ENCODE results near the gene PRKCE. TPM values are rescaled to one million over a fixed set of nuclear protein-coding genes. Genes with fewer than 3 reads are reported as not detected.

PRKCE gene
- total RNA-seq, 1 experiment from 2014 or later = 14.0 TPM

GRCh38 chr2:45683292-45683691 is 31.8 kb downstream of the PRKCE start:
- CTCF ChIA-PET = no interaction called here
- intact Hi-C loops (cut with micrococcal nuclease; ENCODE audit: unreplicated experiment) = no loop called here

GRCh38 chr2:45684756-45685155 is 33.3 kb downstream of the PRKCE start:
- DNase-seq (ENCODE audit: low read depth, low spot score) (no peak), ATAC-seq (no peak)
- CTCF ChIA-PET = no interaction called here
- POLR2A ChIA-PET = no interaction called here
- Histone ChIP-seq H3K9me3 (ENCODE audit: control insufficient read depth, insufficient read depth, low read depth, low read length) (no peaks in the 10 kb centered on the region; the same call in 1 of the 2 replicates), H3K27me3 (ENCODE audit: control insufficient read depth, insufficient read depth, low read length) (no peaks in the 10 kb centered on the region), H3K4me3 (ENCODE audit: low read depth in 2 of 2, low read length in 2 of 2) (no peak overlapping the region), H3K27ac (ENCODE audit: low read length) (no peak overlapping the region; the same call in 1 of the 2 replicates), H3K36me3 (ENCODE audit: control insufficient read depth, insufficient read depth, low read length) (no peaks in the 10 kb centered on the region), H3K4me1 (ENCODE audit: control insufficient read depth, insufficient read depth, low read length) (peaks cover 6% of the 10 kb centered on the region)
- intact Hi-C loops (cut with micrococcal nuclease; ENCODE audit: unreplicated experiment) (no loop called here), in situ Hi-C loops (cut with HindIII; ENCODE audit: low pct_unique_long_range_greater_than_20kb, low sequenced_read_pairs) (no loop called here)
- BruUV-seq (replicated peaks) = no TSS peak
- TF ChIP-seq, protein P1, sequence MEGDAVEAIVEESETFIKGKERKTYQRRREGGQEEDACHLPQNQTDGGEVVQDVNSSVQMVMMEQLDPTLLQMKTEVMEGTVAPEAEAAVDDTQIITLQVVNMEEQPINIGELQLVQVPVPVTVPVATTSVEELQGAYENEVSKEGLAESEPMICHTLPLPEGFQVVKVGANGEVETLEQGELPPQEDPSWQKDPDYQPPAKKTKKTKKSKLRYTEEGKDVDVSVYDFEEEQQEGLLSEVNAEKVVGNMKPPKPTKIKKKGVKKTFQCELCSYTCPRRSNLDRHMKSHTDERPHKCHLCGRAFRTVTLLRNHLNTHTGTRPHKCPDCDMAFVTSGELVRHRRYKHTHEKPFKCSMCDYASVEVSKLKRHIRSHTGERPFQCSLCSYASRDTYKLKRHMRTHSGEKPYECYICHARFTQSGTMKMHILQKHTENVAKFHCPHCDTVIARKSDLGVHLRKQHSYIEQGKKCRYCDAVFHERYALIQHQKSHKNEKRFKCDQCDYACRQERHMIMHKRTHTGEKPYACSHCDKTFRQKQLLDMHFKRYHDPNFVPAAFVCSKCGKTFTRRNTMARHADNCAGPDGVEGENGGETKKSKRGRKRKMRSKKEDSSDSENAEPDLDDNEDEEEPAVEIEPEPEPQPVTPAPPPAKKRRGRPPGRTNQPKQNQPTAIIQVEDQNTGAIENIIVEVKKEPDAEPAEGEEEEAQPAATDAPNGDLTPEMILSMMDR (IDR thresholded peaks at IDR 0.05) = no peak
- TF ChIP-seq REST (IDR thresholded peaks at IDR 0.05; ENCODE audit: insufficient read depth in 1 of 2, low read depth in 2 of 2, low read length in 1 of 2) (no peak), TCF7L2 (IDR thresholded peaks at IDR 0.05; ENCODE audit: low read depth, low read length) (no peak), POLR2AphosphoS5 (IDR thresholded peaks at IDR 0.05; ENCODE audit: low read depth, low read length) (no peak), SIN3A (IDR thresholded peaks at IDR 0.05; ENCODE audit: borderline replicate concordance, insufficient read depth, low read depth, low read length) (no peak)

More at GRCh38 chr2:45683292-45683691, 31.8 kb downstream of the PRKCE start:
- ATAC-seq (no peak), DNase-seq (ENCODE audit: low read depth, low spot score) (no peak)
- Histone ChIP-seq H3K27ac (ENCODE audit: low read length) (no peak overlapping the region), H3K9me3 (ENCODE audit: control insufficient read depth, insufficient read depth, low read depth, low read length) (no peaks in the 10 kb centered on the region; the same call in 1 of the 2 replicates), H3K4me1 (ENCODE audit: control insufficient read depth, insufficient read depth, low read length) (peaks cover 6% of the 10 kb centered on the region), H3K36me3 (ENCODE audit: control insufficient read depth, insufficient read depth, low read length) (no peaks in the 10 kb centered on the region), H3K27me3 (ENCODE audit: control insufficient read depth, insufficient read depth, low read length) (no peaks in the 10 kb centered on the region), H3K4me3 (ENCODE audit: low read depth in 2 of 2, low read length in 2 of 2) (no peak overlapping the region)
- TF ChIP-seq REST (IDR thresholded peaks at IDR 0.05; ENCODE audit: insufficient read depth in 1 of 2, low read depth in 2 of 2, low read length in 1 of 2) = no peak
- TF ChIP-seq, protein P1 (IDR thresholded peaks at IDR 0.05) = no peak
- in situ Hi-C loops (cut with HindIII; ENCODE audit: low pct_unique_long_range_greater_than_20kb, low sequenced_read_pairs) = no loop called here
- POLR2A ChIA-PET = no interaction called here
- BruUV-seq (replicated peaks) = no TSS peak
